ENCODE data around the gene VENTX.

Gene VENTX

GRCh38 chr10:133238466-133238804 lies 780 bp downstream of the VENTX start:
- DNase-seq = no peak

GRCh38 chr10:133239990-133240389 lies 2.3 kb downstream of the VENTX start:
- no peak for DNase-seq

GRCh38 chr10:133241501-133242205 lies 4.0 kb downstream of the VENTX start:
- peak in 1 of 2 experiments; percentile 11 for DNase-seq

DNA sequence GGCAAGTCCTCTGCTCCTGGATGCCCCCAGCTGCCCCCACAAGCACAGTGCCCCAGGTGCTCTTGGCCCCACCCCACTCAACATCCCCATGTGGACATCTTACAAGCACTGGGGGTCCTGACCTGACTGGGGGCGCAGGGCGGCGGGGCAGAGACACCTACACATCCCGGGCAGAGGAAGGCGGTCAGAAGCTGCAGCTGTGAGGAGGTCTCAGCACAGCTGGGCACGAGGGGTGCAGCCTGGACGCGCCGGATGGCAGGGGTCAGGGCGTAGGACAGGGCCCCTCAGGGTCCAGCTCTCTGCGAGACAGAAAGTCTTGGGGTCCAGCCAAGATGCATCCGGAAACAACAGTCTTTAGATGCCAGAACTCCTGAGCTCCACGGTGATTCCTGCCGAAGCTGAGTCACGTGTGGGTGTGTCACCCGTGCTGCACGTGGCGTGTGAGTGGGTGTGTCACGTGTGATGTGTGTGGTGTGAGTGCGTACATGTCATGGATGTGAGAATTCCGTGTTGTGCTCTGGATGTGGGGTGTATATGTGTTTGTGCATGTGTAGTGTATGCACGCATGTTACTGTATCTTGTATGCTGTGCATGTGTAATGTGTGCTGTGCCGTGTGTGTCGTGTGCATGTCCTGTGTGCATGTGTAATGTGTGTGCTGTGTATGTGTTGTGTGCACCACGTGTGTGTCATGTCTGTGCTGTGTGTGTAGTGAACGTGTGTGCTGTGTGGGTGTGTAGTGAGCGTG lies 5.1 kb downstream of the VENTX start:
- no peak for DNase-seq

DNA sequence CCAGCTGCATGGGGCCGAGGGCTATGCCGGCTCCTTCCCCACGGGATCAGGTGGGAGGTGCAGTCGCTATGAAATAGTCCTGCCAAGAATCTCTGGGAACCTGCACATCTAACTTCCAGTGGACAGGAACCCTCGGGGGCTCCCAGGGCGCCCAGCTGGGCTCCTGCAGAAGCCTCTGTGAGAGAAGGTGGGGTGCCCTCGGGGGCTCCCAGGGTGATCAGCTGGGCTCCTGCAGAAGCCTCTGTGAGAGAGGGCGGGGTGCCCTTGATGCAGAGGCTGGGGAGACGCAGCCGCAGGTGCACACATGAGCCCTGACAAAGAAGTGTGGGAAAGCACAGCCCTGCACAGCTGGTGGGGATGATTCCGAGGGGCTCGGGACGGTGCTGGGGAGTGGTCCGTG lies 5.9 kb downstream of the VENTX start:
- no peak for DNase-seq

DNA sequence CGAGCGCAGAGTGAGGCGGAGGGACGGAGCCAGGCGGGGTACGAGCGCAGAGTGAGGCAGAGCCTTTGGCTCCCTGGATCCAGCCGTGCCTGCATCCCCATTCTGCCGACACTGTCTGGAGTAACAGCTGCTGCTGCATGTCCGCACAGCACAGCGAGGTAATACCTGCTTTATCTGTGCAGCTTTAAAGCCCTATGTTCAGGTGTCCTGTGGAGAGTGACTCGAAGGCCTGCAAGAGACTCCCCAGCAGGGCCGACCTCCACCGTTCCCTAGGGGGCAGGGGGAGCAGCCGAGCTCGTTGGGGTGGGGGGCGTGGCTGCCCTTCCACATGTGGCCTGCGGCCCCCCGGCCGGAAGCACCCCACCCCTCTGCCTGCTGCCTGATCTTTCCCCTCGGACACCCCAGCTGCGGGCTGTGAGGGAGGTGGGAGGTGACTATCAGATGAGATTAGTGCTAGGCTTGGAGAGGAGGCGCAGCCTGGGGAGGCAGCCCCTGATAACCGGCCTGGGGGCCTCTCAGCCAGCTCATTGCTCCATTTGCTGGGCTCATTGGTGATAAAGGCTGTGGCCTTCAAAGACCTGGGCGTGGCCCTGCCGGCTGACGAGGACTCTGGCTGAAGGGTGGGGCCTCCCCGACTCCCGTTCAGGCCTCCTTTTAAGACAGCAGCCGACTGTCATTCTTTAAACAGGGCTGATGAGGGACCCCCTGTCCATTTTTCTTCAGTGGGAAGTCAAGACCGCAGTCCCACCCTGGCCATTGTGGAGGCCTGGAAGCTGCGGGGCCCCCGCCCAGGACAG lies 8.0 kb downstream of the VENTX start:
- no peak for DNase-seq

- no peak for DNase-seq
These were observed 8.6 kb downstream of the VENTX start for GRCh38 chr10:133246236-133246626.

DNA sequence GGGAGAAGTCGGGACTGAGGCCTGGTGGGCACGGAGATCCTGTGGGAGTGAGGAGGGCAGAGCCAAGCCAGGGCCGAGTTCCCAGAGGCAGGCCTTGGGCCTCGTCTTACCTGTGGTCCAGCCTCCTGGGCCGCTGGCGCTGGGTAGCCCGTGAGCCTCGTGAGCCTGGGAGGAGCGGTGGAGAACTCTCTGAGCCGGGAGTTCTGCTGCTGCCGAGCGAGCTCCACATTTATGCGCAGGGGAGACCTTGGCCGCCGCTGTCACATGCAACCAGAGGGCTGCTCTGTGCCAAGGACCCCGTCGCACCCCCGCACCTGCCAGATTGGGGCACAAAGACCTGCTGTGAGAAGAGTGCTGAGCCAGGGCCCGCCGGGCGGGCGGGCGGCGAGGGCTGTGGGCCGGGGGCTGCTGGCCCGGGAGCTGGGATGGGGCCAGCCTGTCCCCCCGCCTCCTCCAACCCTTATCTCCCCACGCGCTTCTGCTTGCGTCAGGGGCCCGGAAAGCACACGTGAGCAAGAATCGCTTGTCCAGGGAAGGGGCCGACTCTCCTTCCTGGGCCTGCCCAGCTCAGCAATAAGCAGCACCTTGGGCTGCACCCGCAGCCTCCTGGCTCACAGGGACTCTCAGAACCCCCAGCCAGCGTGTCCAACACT lies 10.2 kb downstream of the VENTX start:
- DNase-seq = no peak

- DNase-seq = no peak
These were observed 10.7 kb downstream of the VENTX start for GRCh38 chr10:133248334-133248715.

- no peak for DNase-seq
These were observed 11.6 kb downstream of the VENTX start for GRCh38 chr10:133249094-133249780.

DNA sequence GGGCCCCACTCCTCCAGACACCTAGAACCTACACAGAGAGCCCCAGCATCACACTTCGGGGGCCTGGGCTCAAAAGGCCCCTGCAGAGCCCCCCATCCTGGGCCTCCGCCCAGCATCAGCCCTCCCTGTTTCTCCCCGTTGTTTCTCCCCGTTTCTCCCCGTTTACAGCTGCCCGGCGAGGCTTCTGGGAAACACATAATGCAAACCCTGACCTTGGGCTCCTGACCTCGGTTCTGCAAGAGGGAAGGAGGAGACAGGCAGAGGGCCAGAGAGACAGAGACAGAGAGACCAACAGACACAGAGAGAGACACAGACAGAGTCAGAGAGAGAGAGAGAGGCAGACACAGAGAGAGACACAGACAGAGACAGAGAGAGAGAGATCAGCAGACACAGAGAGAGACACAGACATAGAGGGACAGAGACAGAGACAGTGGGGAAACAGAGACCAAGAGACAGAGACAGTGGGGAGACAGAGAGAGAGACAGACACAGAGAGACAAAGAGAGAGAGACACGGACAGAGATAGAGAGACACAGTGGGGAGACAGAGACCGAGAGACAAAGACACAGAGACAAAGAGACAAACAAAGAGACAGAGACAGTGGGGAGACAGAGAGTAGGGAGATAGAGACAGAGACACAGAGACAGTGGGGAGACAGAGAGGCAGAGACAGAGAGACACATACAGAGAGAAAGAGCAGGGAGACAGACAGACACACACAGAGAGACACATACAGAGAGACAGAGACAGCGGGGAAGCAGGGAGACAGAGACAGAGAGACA lies 12.5 kb downstream of the VENTX start:
- DNase-seq = no peak

DNA sequence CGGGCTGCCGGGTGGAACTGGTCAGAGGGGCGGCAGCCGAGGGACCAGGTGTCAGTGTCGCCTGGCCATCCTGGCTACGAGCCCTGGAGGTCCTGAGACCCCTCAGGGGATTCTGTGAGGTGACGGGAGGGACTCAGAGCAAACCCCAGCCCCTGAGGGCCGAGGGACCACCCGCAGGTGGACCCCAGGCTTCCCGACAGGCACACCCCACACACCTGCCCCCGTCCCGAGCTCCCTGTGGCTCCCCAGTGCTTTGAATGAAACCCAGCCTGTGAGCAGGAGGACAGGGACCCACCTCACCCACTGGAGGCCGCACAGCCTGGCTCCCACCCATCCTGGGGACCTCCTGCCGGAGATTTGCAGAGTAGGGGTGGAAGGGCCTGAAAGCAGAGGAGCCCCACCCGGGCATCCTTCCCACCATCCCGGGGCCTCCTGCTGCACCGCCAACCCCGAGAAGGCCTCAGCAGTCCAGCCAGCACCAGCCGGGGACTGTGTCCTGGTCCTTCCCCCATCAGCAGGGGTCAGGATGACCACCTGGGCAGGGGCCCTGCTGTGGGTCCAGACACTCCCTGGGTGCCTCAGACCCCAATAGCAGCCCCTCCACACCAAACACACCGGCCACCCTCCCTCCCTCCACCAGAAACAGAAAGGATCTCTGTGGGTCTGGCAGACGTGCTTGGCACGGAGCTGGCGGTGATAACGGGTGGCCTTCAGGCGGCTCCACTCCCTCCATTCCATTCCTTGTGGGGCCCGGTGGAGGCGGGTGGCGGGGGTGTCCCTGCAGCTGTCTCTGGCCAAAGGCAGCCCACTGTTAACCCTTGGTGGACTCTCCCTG lies 13.9 kb downstream of the VENTX start:
- no peak for DNase-seq

DNA sequence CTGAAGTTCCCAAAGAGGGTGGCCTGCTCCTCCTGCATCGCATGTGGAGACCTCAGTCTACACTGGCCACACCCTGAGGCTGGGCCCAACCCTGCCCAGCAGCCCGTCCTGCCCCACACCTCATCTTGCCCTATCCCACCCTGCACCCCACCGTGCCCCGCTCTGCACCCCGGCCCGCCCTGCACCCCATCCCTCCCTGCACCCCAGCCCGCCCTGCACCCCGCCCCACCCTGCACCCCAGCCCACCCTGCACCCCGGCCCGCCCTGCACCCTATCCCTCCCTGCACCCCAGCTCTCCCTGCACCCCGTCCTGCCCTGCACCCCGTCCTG lies 14.5 kb downstream of the VENTX start:
- DNase-seq = no peak

- no peak for DNase-seq
These were observed 15.8 kb downstream of the VENTX start for GRCh38 chr10:133253361-133253955.

DNA sequence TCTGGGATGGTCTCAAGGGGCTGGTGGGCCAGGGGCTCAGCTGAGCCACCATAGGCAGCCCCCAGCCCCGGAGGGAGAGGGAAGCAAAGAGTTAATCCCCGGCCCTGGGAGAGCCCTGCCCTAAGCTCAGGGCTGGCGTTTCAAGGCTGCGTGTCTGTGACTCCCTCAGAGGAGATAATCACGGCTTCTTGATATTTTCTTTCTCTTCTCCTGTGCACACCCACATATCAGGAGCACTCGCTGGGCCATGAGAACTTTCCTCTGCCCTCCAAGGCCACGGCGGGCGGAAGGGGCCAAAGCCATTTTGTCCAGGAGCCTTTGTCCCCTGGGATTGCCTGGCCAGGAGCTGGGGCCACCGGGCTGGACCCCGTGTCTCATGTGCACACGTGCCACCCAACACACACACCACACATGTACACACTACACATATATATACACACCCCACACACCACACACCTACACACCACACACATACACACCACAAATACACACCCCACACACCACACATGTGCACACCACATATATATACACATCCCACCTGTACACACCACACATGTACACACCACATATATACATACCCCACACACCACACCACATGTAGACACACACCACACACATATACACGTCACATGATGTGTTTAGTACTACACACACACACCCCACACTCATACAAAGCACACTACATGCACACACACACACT lies 16.9 kb downstream of the VENTX start:
- no peak for DNase-seq

DNA sequence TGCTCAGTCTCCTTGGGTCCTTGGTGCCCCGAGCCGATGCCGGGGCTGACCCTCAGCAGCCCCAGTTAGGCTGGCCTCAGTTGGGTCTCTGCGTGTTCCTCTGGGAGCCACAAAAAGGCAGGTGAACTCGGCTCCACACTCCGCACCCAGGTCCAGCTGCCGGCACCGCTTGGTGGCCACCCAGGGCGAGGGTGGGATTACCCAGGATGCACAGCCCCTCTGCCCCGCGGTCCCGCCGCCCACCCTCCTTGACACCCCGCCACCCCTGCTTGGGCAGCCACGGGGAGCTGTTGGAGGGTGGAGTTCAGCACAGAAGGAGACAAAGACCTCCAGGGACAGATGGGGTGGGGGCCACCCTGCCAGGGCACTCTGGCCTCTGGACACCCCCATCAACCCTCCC lies 17.7 kb downstream of the VENTX start:
- no peak for DNase-seq

DNA sequence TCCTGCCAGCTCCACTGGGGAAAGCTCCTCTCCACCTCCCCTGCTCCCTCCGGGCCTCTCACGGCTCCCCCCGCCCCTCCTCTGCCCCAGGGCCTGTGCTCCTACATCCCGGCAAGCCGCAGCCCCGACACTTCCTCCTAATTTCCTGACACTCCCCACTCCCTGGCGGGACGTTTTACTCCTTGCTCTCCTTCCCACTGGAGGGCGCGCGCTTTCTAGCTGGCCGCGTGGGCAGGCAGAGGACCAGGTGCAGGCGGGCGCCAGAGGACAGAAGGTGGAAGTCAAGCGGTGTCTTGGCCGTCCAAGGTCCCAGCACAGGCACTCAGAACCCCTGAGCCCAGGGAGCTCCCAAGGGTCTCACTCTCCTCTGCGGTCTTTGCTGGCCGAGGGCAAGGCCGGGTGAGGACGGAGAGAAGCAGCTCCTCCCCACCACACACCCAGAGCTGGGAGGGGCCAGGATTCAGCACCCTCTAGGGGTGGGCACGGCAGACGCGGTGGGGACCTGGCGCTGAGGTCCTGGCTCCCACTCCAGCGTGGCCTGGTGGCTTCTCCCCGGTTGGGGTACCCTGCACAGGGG lies 19.9 kb downstream of the VENTX start:
- DNase-seq = peak in 1 of 2 experiments; percentile 19

DNA sequence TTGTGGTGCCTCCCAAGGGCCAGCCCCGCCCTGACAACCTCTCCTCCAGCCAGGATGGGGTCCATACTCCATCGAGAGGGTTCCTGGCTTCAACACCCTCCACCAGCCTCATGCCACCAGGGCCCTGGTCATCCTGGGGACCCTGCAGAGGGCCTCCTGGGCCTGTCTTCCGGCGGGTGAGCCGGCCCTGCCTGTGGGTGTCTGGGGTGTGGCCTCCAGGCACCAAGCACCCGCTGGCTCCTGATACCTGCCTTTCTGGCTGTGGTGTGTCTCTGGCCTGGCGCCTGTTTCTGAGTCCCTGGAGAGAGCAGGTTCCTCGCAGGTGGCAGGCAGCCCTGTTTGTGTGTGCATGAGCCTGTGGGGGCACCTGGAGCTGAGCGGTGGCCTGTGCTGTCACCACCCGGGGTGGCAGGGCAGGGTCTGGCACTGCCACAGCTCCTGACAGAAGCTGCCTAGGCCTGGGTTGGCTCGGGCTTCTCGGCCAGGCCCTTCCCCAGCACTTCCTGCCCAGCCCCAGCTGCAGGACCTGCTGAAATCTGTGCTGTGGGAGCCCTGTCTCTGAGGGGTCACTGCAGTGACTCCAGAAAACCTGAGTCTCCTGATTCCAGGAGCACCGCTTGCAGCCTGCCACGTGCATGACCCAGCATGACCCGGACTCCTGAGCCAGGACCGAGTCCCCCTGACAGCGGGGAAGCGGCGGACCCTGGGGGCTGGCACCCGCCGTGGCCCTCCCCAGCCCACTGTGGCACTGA lies 20.6 kb downstream of the VENTX start:
- no peak for DNase-seq

Data from NCI-H524 (cell line).